ENCODE results near the gene PTPRN2. TPM values are rescaled to one million over a fixed set of nuclear protein-coding genes. Genes with fewer than 3 reads are reported as not detected.

Gene PTPRN2
- total RNA-seq, 1 experiment from 2014 or later, result 1.1 TPM

DNA sequence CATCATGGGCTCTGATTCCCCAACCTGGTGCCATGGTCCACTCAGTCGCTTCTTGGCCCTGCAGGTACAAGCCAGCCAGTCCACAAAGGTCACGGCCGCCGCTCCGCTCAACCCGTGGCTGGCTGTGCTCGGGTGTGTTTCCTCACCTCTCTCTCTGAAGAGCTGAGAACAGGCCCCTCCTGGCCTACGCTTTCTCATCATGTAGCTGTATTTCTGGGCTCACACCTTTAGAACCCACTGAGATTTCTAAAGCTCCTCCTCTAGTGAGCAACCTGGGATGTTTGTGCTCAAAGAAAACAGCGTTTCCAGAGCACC, 30.2 kb downstream of the PTPRN2 start:
- H3K4me1 ChIP-seq (ENCODE audit: control insufficient read depth, insufficient read depth, low read length), result no peaks in the 10 kb centered on the region
- POLR2A ChIA-PET, result no interaction called here
- in situ Hi-C loops (cut with HindIII; ENCODE audit: low pct_unique_long_range_greater_than_20kb, low sequenced_read_pairs), result no loop called here
- no peak overlapping the region for H3K27ac ChIP-seq (ENCODE audit: low read length)
- no peak overlapping the region for H3K4me3 ChIP-seq (ENCODE audit: low read depth in 2 of 2, low read length in 2 of 2)
- intact Hi-C loops (cut with micrococcal nuclease; ENCODE audit: unreplicated experiment), result no loop called here
- H3K27me3 ChIP-seq (ENCODE audit: control insufficient read depth, insufficient read depth, low read length), result peaks cover 3% of the 10 kb centered on the region; the same call in 1 of the 2 replicates
- BruUV-seq (replicated peaks), result no TSS peak
- ATAC-seq (no peak), DNase-seq (ENCODE audit: low read depth, low spot score) (no peak)
- CTCF ChIA-PET, result no interaction called here
- no peaks in the 10 kb centered on the region for H3K36me3 ChIP-seq (ENCODE audit: control insufficient read depth, insufficient read depth, low read length)
- H3K9me3 ChIP-seq (ENCODE audit: control insufficient read depth, insufficient read depth, low read depth, low read length), result no peaks in the 10 kb centered on the region
- no peak for TF ChIP-seq SIN3A (IDR thresholded peaks at IDR 0.05; ENCODE audit: borderline replicate concordance, insufficient read depth, low read depth, low read length)
- TF ChIP-seq, protein P1, sequence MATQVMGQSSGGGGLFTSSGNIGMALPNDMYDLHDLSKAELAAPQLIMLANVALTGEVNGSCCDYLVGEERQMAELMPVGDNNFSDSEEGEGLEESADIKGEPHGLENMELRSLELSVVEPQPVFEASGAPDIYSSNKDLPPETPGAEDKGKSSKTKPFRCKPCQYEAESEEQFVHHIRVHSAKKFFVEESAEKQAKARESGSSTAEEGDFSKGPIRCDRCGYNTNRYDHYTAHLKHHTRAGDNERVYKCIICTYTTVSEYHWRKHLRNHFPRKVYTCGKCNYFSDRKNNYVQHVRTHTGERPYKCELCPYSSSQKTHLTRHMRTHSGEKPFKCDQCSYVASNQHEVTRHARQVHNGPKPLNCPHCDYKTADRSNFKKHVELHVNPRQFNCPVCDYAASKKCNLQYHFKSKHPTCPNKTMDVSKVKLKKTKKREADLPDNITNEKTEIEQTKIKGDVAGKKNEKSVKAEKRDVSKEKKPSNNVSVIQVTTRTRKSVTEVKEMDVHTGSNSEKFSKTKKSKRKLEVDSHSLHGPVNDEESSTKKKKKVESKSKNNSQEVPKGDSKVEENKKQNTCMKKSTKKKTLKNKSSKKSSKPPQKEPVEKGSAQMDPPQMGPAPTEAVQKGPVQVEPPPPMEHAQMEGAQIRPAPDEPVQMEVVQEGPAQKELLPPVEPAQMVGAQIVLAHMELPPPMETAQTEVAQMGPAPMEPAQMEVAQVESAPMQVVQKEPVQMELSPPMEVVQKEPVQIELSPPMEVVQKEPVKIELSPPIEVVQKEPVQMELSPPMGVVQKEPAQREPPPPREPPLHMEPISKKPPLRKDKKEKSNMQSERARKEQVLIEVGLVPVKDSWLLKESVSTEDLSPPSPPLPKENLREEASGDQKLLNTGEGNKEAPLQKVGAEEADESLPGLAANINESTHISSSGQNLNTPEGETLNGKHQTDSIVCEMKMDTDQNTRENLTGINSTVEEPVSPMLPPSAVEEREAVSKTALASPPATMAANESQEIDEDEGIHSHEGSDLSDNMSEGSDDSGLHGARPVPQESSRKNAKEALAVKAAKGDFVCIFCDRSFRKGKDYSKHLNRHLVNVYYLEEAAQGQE (IDR thresholded peaks at IDR 0.05; ENCODE audit: insufficient read depth in 1 of 2, low read depth in 2 of 2, low read length in 1 of 2), result no peak
- TF ChIP-seq, protein P2, sequence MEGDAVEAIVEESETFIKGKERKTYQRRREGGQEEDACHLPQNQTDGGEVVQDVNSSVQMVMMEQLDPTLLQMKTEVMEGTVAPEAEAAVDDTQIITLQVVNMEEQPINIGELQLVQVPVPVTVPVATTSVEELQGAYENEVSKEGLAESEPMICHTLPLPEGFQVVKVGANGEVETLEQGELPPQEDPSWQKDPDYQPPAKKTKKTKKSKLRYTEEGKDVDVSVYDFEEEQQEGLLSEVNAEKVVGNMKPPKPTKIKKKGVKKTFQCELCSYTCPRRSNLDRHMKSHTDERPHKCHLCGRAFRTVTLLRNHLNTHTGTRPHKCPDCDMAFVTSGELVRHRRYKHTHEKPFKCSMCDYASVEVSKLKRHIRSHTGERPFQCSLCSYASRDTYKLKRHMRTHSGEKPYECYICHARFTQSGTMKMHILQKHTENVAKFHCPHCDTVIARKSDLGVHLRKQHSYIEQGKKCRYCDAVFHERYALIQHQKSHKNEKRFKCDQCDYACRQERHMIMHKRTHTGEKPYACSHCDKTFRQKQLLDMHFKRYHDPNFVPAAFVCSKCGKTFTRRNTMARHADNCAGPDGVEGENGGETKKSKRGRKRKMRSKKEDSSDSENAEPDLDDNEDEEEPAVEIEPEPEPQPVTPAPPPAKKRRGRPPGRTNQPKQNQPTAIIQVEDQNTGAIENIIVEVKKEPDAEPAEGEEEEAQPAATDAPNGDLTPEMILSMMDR (IDR thresholded peaks at IDR 0.05), result no peak
- no peak for TF ChIP-seq TCF7L2 (IDR thresholded peaks at IDR 0.05; ENCODE audit: low read depth, low read length)
- TF ChIP-seq POLR2AphosphoS5 (IDR thresholded peaks at IDR 0.05; ENCODE audit: low read depth, low read length), result no peak

DNA sequence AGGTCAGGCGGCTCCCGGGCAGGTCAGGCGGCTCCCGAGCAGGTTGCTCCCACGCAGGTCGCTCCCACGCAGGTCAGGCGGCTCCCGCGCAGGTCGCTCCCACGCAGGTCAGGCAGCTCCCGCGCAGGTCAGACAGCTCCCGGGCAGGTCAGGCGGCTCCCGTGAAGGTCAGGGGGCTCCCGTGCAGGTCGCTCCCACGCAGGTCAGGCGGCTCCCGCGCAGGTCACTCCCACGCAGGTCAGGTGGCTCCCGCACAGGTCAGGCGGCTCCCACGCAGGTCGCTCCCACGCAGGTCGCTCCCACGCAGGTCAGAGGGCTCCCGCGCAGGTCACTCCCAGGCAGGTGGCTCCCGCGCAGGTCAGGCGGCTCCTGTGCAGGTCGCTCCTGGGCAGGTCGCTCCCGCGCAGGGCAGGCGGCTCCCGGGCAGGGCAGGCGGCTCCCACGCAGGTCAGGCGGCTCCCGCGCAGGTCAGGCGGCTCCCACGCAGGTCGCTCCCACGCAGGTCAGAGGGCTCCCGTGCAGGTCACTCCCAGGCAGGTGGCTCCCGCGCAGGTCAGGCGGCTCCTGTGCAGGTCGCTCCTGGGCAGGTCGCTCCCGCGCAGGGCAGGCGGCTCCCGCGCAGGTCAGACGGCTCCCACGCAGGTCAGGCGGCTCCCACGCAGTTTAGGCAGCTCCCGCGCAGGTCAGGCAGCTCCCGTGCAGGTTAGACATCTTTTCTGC, 30.7 kb downstream of the PTPRN2 start:
- ATAC-seq, result no peak
- in situ Hi-C loops (cut with HindIII; ENCODE audit: low pct_unique_long_range_greater_than_20kb, low sequenced_read_pairs) (no loop called here), intact Hi-C loops (cut with micrococcal nuclease; ENCODE audit: unreplicated experiment) (no loop called here)
- H3K4me1 ChIP-seq (ENCODE audit: control insufficient read depth, insufficient read depth, low read length), result no peaks in the 10 kb centered on the region
- ChIA-PET CTCF (no interaction called here), POLR2A (no interaction called here)
- no TSS peak for BruUV-seq (replicated peaks)
- peaks cover 3% of the 10 kb centered on the region; the same call in 1 of the 2 replicates for H3K27me3 ChIP-seq (ENCODE audit: control insufficient read depth, insufficient read depth, low read length)
- TF ChIP-seq POLR2AphosphoS5 (IDR thresholded peaks at IDR 0.05; ENCODE audit: low read depth, low read length), result no peak
- TF ChIP-seq SIN3A (IDR thresholded peaks at IDR 0.05; ENCODE audit: borderline replicate concordance, insufficient read depth, low read depth, low read length), result no peak
- TF ChIP-seq, protein P1 (IDR thresholded peaks at IDR 0.05; ENCODE audit: insufficient read depth in 1 of 2, low read depth in 2 of 2, low read length in 1 of 2), result no peak
- TF ChIP-seq TCF7L2 (IDR thresholded peaks at IDR 0.05; ENCODE audit: low read depth, low read length), result no peak
- TF ChIP-seq, protein P2 (IDR thresholded peaks at IDR 0.05), result no peak
- H3K27ac ChIP-seq (ENCODE audit: low read length), result no peak overlapping the region
- H3K9me3 ChIP-seq (ENCODE audit: control insufficient read depth, insufficient read depth, low read depth, low read length), result no peaks in the 10 kb centered on the region
- H3K4me3 ChIP-seq (ENCODE audit: low read depth in 2 of 2, low read length in 2 of 2), result no peak overlapping the region
- no peak for DNase-seq (ENCODE audit: low read depth, low spot score)
- H3K36me3 ChIP-seq (ENCODE audit: control insufficient read depth, insufficient read depth, low read length), result no peaks in the 10 kb centered on the region
